Measurements from ENCODE around the gene CHST13. TPM values are rescaled to one million over a fixed set of nuclear protein-coding genes. Genes with fewer than 3 reads are reported as not detected.

Gene CHST13
- not detected in 2 replicates for total RNA-seq

GRCh38 chr3:126523745-126524428, at the start of gene CHST13:
CHST13 (plus strand) TSS chr3:126524155; CDS start chr3:126524333, 178 bp downstream.

GRCh38 chr3:126475413-126476114, 48.4 kb upstream of the CHST13 start, which contains the start of gene ZXDC:
ZXDC (minus strand) TSS chr3:126475891; CDS start chr3:126475865, 26 bp downstream.

GRCh38 chr3:126517291-126517951, 6.5 kb upstream of the CHST13 start, which contains the start of gene UROC1:
UROC1 (minus strand) TSS chr3:126517773; CDS start chr3:126517719, 54 bp downstream.

GRCh38 chr3:126558336-126559071, 34.5 kb downstream of the CHST13 start, which contains the start of gene C3orf22:
C3orf22 (minus strand) TSS chr3:126558932; CDS start chr3:126553390, 5,542 bp downstream.

Other genes with a start within 250 kb of the CHST13 start
- 0.51 and 0.63 TPM in 2 replicates for gene KLF15, start 166.7 kb upstream of the CHST13 start, total RNA-seq
- not detected in 2 replicates for gene CFAP100, start 129.2 kb upstream of the CHST13 start, total RNA-seq
- 13.7 and 21.7 TPM in 2 replicates for gene ZXDC, start 48.3 kb upstream of the CHST13 start, total RNA-seq
- not detected in 2 replicates for gene UROC1, start 6.4 kb upstream of the CHST13 start, total RNA-seq
- not detected in 2 replicates for gene C3orf22, start 34.8 kb downstream of the CHST13 start, total RNA-seq
- 9.7 TPM in 2 replicates for gene TXNRD3, start 131.0 kb downstream of the CHST13 start, total RNA-seq
- gene CHCHD6, start 180.1 kb downstream of the CHST13 start, total RNA-seq = 26.4 and 32.6 TPM in 2 replicates

Data from airway epithelial cell (primary cell).